Endothelial cell of umbilical vein (primary cell): ENCODE data around the gene PNPLA7. TPM values are rescaled to one million over a fixed set of nuclear protein-coding genes. Genes with fewer than 3 reads are reported as not detected.

ENCODE experiments used
- BruUV-seq: library from RNA; stranded (reverse); fragments of 400-500 nt; replicated peaks from 2 replicates; lab custom pipeline; 2021; lab: Mats Ljungman, UMichigan
- CTCF ChIA-PET: fragments of 300-600, 350-600 bp; sonication (Branson Sonifier 250); formaldehyde crosslinking; loops from one replicate; lab custom pipeline; 2021; ENCODE audit warnings: antibody characterized with exemption, inconsistent platforms; lab: Charles Lee
- POLR2A ChIA-PET: fragments of 300-600, 350-600 bp; sonication (Branson Sonifier 250); formaldehyde crosslinking; loops from one replicate; lab custom pipeline; 2021; ENCODE audit warnings: antibody characterized with exemption, inconsistent platforms; lab: Charles Lee
- DNase-seq: peaks from one replicate; pipeline ENCODE4 v3.0.0-alpha.2; 2011; ENCODE audit warnings: low read depth, low spot score
- FAIRE-seq: peaks from 2 replicates; lab custom pipeline; 2011; peaks lifted over from hg19 to GRCh38; lab: Jason Lieb, UNC
- H2AFZ ChIP-seq: 2 replicates; pipeline ENCODE4 v1.6.0; 2012; ENCODE audit warnings: low read depth, low read length, control low read depth, inconsistent platforms
- H3K27ac ChIP-seq: 2 replicates; pipeline ENCODE4 v1.5.1; 2011; ENCODE audit warnings: low read depth, mild to moderate bottlenecking, control low read depth, low read length, moderate library complexity; ENCODE audit not compliant: insufficient read depth
- H3K27me3 ChIP-seq, 2 experiments: 2 replicates each; pipeline versions ENCODE4 v1.6.0 to v1.6.1; 2011; ENCODE audit warnings: low read length in 2 of 2, mixed read lengths in 1 of 2; ENCODE audit not compliant: control insufficient read depth in 2 of 2, insufficient read depth in 2 of 2
- H3K36me3 ChIP-seq, 2 experiments: 2 replicates in 1 of 2; 3 replicates in 1 of 2; pipeline ENCODE4 v1.5.1; 2011; ENCODE audit warnings: low read length in 2 of 2, mild to moderate bottlenecking in 1 of 2, moderate library complexity in 1 of 2; ENCODE audit not compliant: control insufficient read depth in 2 of 2, insufficient read depth in 2 of 2; ENCODE audit errors: extremely low read depth in 1 of 2
- H3K4me1 ChIP-seq: 3 replicates; pipeline ENCODE4 v1.5.1; 2011; ENCODE audit warnings: mild to moderate bottlenecking, low read length; ENCODE audit not compliant: control insufficient read depth, insufficient read depth; ENCODE audit errors: extremely low read depth
- H3K4me2 ChIP-seq: 2 replicates; pipeline ENCODE4 v1.6.1; 2011; ENCODE audit warnings: low read length, control low read depth, mixed read lengths; ENCODE audit not compliant: insufficient read depth
- H3K4me3 ChIP-seq, 3 experiments: fragments of 200-600 bp in 1 of 3; sonication (generic), shearing (Covaris generic) in 1 of 3; replicated peaks in 1 of 3; 2 replicates each; pipeline ENCODE4 v1.5.1; 2011 to 2016; ENCODE audit warnings: control low read depth in 3 of 3, low read length in 3 of 3, mild to moderate bottlenecking in 2 of 3, inconsistent platforms in 1 of 3, low read depth in 1 of 3, moderate library complexity in 1 of 3; ENCODE audit not compliant: insufficient read depth in 1 of 3
- H3K79me2 ChIP-seq: 2 replicates; pipeline ENCODE4 v1.6.0; 2012; ENCODE audit warnings: low read length, inconsistent platforms; ENCODE audit not compliant: control insufficient read depth, insufficient read depth
- H3K9ac ChIP-seq: replicated peaks from 2 replicates; pipeline ENCODE3; 2011; ENCODE audit warnings: low read length, control low read depth; ENCODE audit not compliant: insufficient read depth; ENCODE audit errors: extremely low read depth
- H3K9me1 ChIP-seq: replicated peaks from 3 replicates; pipeline ENCODE4 v1.6.0; 2011; ENCODE audit warnings: mild to moderate bottlenecking, low read length; ENCODE audit not compliant: control insufficient read depth, insufficient read depth; ENCODE audit errors: extremely low read depth
- H3K9me3 ChIP-seq: replicated peaks from 2 replicates; pipeline ENCODE4 v1.5.1; 2012; ENCODE audit warnings: low read length, inconsistent platforms; ENCODE audit not compliant: control insufficient read depth, insufficient read depth
- H4K20me1 ChIP-seq: replicated peaks from 2 replicates; pipeline ENCODE3; 2011; ENCODE audit warnings: mild to moderate bottlenecking, low read length; ENCODE audit not compliant: control insufficient read depth, insufficient read depth; ENCODE audit errors: extremely low read depth
- EZH2 ChIP-seq: IDR thresholded peaks from 2 replicates; pipeline ENCODE4 v1.6.1; 2012; ENCODE audit warnings: borderline replicate concordance, low read depth, mild to moderate bottlenecking, moderate library complexity, low read length, inconsistent platforms; ENCODE audit not compliant: severe bottlenecking
- FOS ChIP-seq: IDR thresholded peaks from 2 replicates; pipeline ENCODE4 v1.6.1; 2011; ENCODE audit warnings: mild to moderate bottlenecking, low read length, moderate library complexity, borderline replicate concordance; ENCODE audit not compliant: insufficient read depth
- GATA2 ChIP-seq: IDR thresholded peaks from 2 replicates; pipeline ENCODE4 v1.7.0; 2011; ENCODE audit warnings: low read depth, mild to moderate bottlenecking, moderate library complexity, mixed read lengths, low read length; ENCODE audit not compliant: insufficient read length, insufficient read depth
- JUN ChIP-seq: IDR thresholded peaks from 2 replicates; pipeline ENCODE4 v1.6.1; 2011; ENCODE audit warnings: borderline replicate concordance, low read depth; ENCODE audit not compliant: insufficient read length, insufficient read depth
- MYC ChIP-seq: IDR thresholded peaks from one replicate; pipeline ENCODE4 v1.6.1; 2011; ENCODE audit warnings: mild to moderate bottlenecking, low read depth, low read length
- POLR2A ChIP-seq: IDR thresholded peaks from 2 replicates; pipeline ENCODE4 v1.6.1; 2012; ENCODE audit warnings: low read depth, mild to moderate bottlenecking, control low read depth, low read length
- POLR2AphosphoS5 ChIP-seq: IDR thresholded peaks from 2 replicates; pipeline ENCODE4 v1.6.1; 2012; ENCODE audit warnings: low read depth, mild to moderate bottlenecking, control low read depth, low read length, moderate library complexity; ENCODE audit not compliant: insufficient read depth
- dilution Hi-C: fragments of 300-500 bp; cut with MboI; formaldehyde crosslinking; loops from one replicate; pipeline ENCODE4 v1.15.0; 2019; ENCODE audit warnings: low sequenced_read_pairs; ENCODE audit not compliant: extremely low pct_ligation_motif_present
- intact Hi-C: fragments of 100-400 bp; cut with micrococcal nuclease; formaldehyde crosslinking; loops from one replicate; pipeline ENCODE4 v1.10.0; 2022
- polyA plus RNA-seq, 4 experiments: library from polyadenylated mRNA; depleted of rRNA in 3 of 4; stranded (reverse) in 3 of 4; unstranded in 1 of 4; fragments of >200 nt; gene quantifications; 2 replicates each; pipeline versions ENCODE4 v1.2.1 to v1.2.3, GENCODE V29; 2011 to 2012; ENCODE audit warnings: missing spikeins in 1 of 4
- total RNA-seq: library from RNA; stranded (reverse); gene quantifications from 2 replicates; pipeline ENCODE4 v1.2.3, GENCODE V29; 2021
- TF ChIP-seq, protein P1 (sequence below): IDR thresholded peaks from 2 replicates; pipeline ENCODE4 v1.6.1; 2011; ENCODE audit not compliant: insufficient read depth, insufficient read length
- TF ChIP-seq, protein P2 (sequence below), 2 donors: IDR thresholded peaks; 1 replicate in 1 of 2; 2 replicates in 1 of 2; pipeline ENCODE4 v1.5.1; 2011; ENCODE audit warnings: low read length in 2 of 2, mild to moderate bottlenecking in 2 of 2, moderate library complexity in 2 of 2, control low read depth in 1 of 2, inconsistent platforms in 1 of 2, low read depth in 1 of 2; ENCODE audit not compliant: insufficient read depth in 1 of 2; ENCODE audit errors: extremely low read depth in 1 of 2

Gene PNPLA7
- total and polyA plus RNA-seq, 2 donors (not counting 3 experiments of a cell fraction or from before 2014, with no cell fraction given): 1.0 to 1.9 TPM

DNA sequence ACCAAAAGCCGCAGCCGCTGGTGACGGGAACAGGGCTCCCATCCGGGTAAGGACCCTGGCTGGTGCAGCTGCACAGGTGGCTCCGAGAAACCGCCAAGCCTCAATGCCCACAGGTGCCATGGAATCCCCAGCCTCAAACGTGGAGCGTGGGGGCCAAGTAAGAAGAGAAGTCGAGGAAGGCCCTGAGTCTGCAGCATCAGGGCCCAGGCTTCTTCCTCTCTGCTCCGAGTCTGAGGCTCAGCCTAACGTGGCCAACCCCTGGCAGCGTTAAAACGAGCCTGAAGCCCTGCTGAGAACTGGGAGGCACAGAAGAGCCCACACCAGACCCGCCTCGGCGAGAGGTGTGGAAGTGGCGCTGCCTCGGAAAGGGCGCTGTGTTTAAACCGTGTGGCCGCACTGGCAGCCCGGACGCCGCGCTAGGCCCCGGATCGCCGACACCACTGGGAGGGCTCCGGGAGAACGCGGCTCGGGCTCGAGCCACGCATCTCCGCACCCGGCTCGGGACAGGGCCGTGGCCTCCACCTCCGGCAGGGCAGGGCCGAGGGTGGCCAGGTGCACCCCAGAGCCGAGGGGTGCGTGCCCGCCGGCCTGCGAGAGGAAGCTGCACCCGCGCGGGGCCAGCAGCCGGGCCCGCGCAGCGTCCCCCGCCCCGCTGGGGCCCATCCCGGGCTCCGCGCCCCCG lies 39.4 kb upstream of the PNPLA7 start:
- H3K9ac ChIP-seq: peak overlapping the region; percentile 56
- DNase-seq (peak; percentile 36), FAIRE-seq (peak; percentile 84)
- H3K36me3 ChIP-seq: peaks cover 13 to 27% of the 10 kb centered on the region in 2 experiments
- ChIA-PET CTCF (interaction anchor here (2.4 kb wide), 1 partner anchor 11 kb away, joined by 15 read pairs; the partner anchor contains the start of gene DPH7), POLR2A (no interaction called here)
- no peaks in the 10 kb centered on the region for H4K20me1 ChIP-seq
- BruUV-seq: no TSS peak
- peaks cover 18% of the 10 kb centered on the region for H3K79me2 ChIP-seq
- no peaks in the 10 kb centered on the region for H3K27me3 ChIP-seq
- H3K4me1 ChIP-seq: peaks cover 9% of the 10 kb centered on the region
- peak overlapping the region; percentile 59 for H3K4me2 ChIP-seq
- dilution Hi-C loops (no loop called here), intact Hi-C loops (loop anchor here (1.0 kb wide), 3 partner anchors 16 to 38 kb away; partner anchors contain the start of genes ARRDC1 and MRPL41)
- no peak overlapping the region for H2AFZ ChIP-seq
- TF ChIP-seq MYC: no peak
- TF ChIP-seq FOS: no peak
- TF ChIP-seq, protein P1, sequence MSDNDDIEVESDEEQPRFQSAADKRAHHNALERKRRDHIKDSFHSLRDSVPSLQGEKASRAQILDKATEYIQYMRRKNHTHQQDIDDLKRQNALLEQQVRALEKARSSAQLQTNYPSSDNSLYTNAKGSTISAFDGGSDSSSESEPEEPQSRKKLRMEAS: no peak
- no peak for TF ChIP-seq JUN
- no peak for TF ChIP-seq POLR2A
- no peak for TF ChIP-seq POLR2AphosphoS5
- TF ChIP-seq EZH2: no peak
- TF ChIP-seq GATA2: no peak
- TF ChIP-seq, protein P2, sequence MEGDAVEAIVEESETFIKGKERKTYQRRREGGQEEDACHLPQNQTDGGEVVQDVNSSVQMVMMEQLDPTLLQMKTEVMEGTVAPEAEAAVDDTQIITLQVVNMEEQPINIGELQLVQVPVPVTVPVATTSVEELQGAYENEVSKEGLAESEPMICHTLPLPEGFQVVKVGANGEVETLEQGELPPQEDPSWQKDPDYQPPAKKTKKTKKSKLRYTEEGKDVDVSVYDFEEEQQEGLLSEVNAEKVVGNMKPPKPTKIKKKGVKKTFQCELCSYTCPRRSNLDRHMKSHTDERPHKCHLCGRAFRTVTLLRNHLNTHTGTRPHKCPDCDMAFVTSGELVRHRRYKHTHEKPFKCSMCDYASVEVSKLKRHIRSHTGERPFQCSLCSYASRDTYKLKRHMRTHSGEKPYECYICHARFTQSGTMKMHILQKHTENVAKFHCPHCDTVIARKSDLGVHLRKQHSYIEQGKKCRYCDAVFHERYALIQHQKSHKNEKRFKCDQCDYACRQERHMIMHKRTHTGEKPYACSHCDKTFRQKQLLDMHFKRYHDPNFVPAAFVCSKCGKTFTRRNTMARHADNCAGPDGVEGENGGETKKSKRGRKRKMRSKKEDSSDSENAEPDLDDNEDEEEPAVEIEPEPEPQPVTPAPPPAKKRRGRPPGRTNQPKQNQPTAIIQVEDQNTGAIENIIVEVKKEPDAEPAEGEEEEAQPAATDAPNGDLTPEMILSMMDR (IDR thresholded peaks at IDR 0.05; ENCODE audit: extremely low read depth in 1 of 2, insufficient read depth in 1 of 2, low read depth in 1 of 2, low read length in 2 of 2): no peak
- H3K9me1 ChIP-seq: no peaks in the 10 kb centered on the region
- H3K27ac ChIP-seq: no peak overlapping the region
- H3K9me3 ChIP-seq: no peaks in the 10 kb centered on the region
- peak overlapping the region; percentile 7 to 80 (median 42) for H3K4me3 ChIP-seq
